H9 (cell line): Measurements from ENCODE around the gene STXBP1. TPM values are rescaled to one million over a fixed set of nuclear protein-coding genes. Genes with fewer than 3 reads are reported as not detected.

Experiments
- DNase-seq: peaks from one replicate; pipeline ENCODE4 v3.0.0-alpha.2; 2017
- H2AFZ ChIP-seq: one replicate; pipeline ENCODE4 v1.6.1; 2013; ENCODE audit warnings: mild to moderate bottlenecking, low read length, control low read depth, moderate library complexity
- H2AK5ac ChIP-seq: 2 replicates; pipeline ENCODE4 v1.6.1; 2013; ENCODE audit warnings: low read length, control low read depth, mixed read lengths; ENCODE audit not compliant: insufficient read length
- H2BK120ac ChIP-seq: one replicate; pipeline ENCODE4 v1.6.1; 2013; ENCODE audit warnings: low read depth, mild to moderate bottlenecking, low read length, control low read depth, inconsistent platforms; ENCODE audit not compliant: poor library complexity, severe bottlenecking
- H2BK12ac ChIP-seq: 2 replicates; pipeline ENCODE4 v1.6.1; 2013; ENCODE audit warnings: low read length, control low read depth, mixed read lengths, low read depth; ENCODE audit not compliant: insufficient read length
- H2BK15ac ChIP-seq: 2 replicates; pipeline ENCODE4 v1.6.1; 2013; ENCODE audit warnings: low read depth, low read length, control low read depth
- H2BK20ac ChIP-seq: one replicate; pipeline ENCODE4 v1.6.1; 2013; ENCODE audit warnings: low read depth, mild to moderate bottlenecking, low read length, control low read depth, inconsistent platforms; ENCODE audit not compliant: poor library complexity, severe bottlenecking
- H2BK5ac ChIP-seq: 2 replicates; pipeline ENCODE4 v1.6.1; 2013; ENCODE audit warnings: low read length, control low read depth, mixed read lengths; ENCODE audit not compliant: insufficient read length
- H3K14ac ChIP-seq: 2 replicates; pipeline ENCODE4 v1.6.1; 2013; ENCODE audit warnings: low read length, control low read depth; ENCODE audit not compliant: insufficient read depth
- H3K18ac ChIP-seq: 2 replicates; pipeline ENCODE4 v1.6.1; 2013; ENCODE audit warnings: low read depth, mild to moderate bottlenecking, mixed read lengths, low read length, control low read depth; ENCODE audit not compliant: insufficient read length
- H3K23ac ChIP-seq: 2 replicates; pipeline ENCODE4 v1.6.1; 2013; ENCODE audit warnings: low read length, control low read depth, mixed read lengths, low read depth; ENCODE audit not compliant: insufficient read length
- H3K23me2 ChIP-seq: 2 replicates; pipeline ENCODE4 v1.6.1; 2013; ENCODE audit warnings: low read depth, mild to moderate bottlenecking, mixed read lengths, low read length, control low read depth; ENCODE audit not compliant: insufficient read length, poor library complexity, severe bottlenecking
- H3K27ac ChIP-seq: 2 replicates; pipeline ENCODE4 v1.5.1; 2013; ENCODE audit warnings: low read length, control low read depth, mixed read lengths, low read depth; ENCODE audit not compliant: insufficient read length
- H3K27me3 ChIP-seq: 2 replicates; pipeline ENCODE4 v1.6.1; 2013; ENCODE audit warnings: low read length, control low read depth, inconsistent platforms; ENCODE audit not compliant: insufficient read depth
- H3K4ac ChIP-seq: 2 replicates; pipeline ENCODE4 v1.6.1; 2013; ENCODE audit warnings: low read depth, mild to moderate bottlenecking, control low read depth, inconsistent platforms, low read length, moderate library complexity
- H3K4me1 ChIP-seq: 2 replicates; pipeline ENCODE4 v1.6.1; 2013; ENCODE audit warnings: low read length, control low read depth, inconsistent platforms; ENCODE audit not compliant: insufficient read depth
- H3K4me2 ChIP-seq: 2 replicates; pipeline ENCODE4 v1.6.1; 2013; ENCODE audit warnings: low read length, control low read depth, mixed read lengths; ENCODE audit not compliant: insufficient read length, insufficient read depth
- H3K56ac ChIP-seq: 2 replicates; pipeline ENCODE4 v1.6.1; 2013; ENCODE audit warnings: low read depth, mild to moderate bottlenecking, mixed read lengths, low read length, control low read depth; ENCODE audit not compliant: insufficient read length
- H3K79me1 ChIP-seq: 2 replicates; pipeline ENCODE4 v1.6.1; 2013; ENCODE audit warnings: low read depth, mild to moderate bottlenecking, moderate library complexity, low read length, control low read depth, inconsistent platforms; ENCODE audit not compliant: insufficient read depth, poor library complexity, severe bottlenecking
- H3K79me2 ChIP-seq: 2 replicates; pipeline ENCODE4 v1.6.1; 2013; ENCODE audit warnings: low read length, control low read depth, inconsistent platforms; ENCODE audit not compliant: insufficient read depth
- H3K9ac ChIP-seq: 2 replicates; pipeline ENCODE4 v1.6.1; 2013; ENCODE audit warnings: low read length, control low read depth, mixed read lengths; ENCODE audit not compliant: insufficient read length; ENCODE audit errors: extremely low read depth
- H3K9me3 ChIP-seq: one replicate; pipeline ENCODE4 v1.6.1; 2013; ENCODE audit warnings: low read depth, low read length, inconsistent platforms; ENCODE audit not compliant: control insufficient read depth
- H3T11ph ChIP-seq: one replicate; pipeline ENCODE4 v1.6.1; 2013; ENCODE audit warnings: mild to moderate bottlenecking, low read length, control low read depth, inconsistent platforms
- H4K20me1 ChIP-seq: one replicate; pipeline ENCODE4 v1.6.1; 2013; ENCODE audit not compliant: control insufficient read depth, insufficient read length, insufficient read depth
- H4K5ac ChIP-seq: 2 replicates; pipeline ENCODE4 v1.6.1; 2013; ENCODE audit warnings: low read depth, mild to moderate bottlenecking, mixed read lengths, low read length, control low read depth; ENCODE audit not compliant: insufficient read length
- H4K8ac ChIP-seq: replicated peaks from 2 replicates; pipeline ENCODE4 v1.6.1; 2013; ENCODE audit warnings: low read length, control low read depth, mixed read lengths, low read depth; ENCODE audit not compliant: insufficient read length
- H4K91ac ChIP-seq: 2 replicates; pipeline ENCODE4 v1.6.1; 2013; ENCODE audit warnings: low read depth, mild to moderate bottlenecking, moderate library complexity, mixed read lengths, low read length, control low read depth; ENCODE audit not compliant: insufficient read length
- H3K27ac Mint-ChIP-seq, 3 experiments: 2 replicates in 2 of 3; 3 replicates in 1 of 3; pipeline ENCODE4 v1.8.0; 2020 to 2021; ENCODE audit warnings: mixed read lengths in 3 of 3, mild to moderate bottlenecking in 1 of 3, moderate library complexity in 1 of 3
- H3K27me3 Mint-ChIP-seq: 2 replicates; pipeline ENCODE4 v1.8.0; 2021; ENCODE audit warnings: low read depth, mild to moderate bottlenecking, moderate library complexity, mixed read lengths
- H3K36me3 Mint-ChIP-seq, 3 experiments: 2 replicates in 2 of 3; 3 replicates in 1 of 3; pipeline ENCODE4 v1.8.0; 2020 to 2021; ENCODE audit warnings: low read depth in 3 of 3, mixed read lengths in 3 of 3; ENCODE audit not compliant: insufficient read depth in 1 of 3
- H3K4me1 Mint-ChIP-seq, 2 experiments: 2 replicates each; pipeline ENCODE4 v1.8.0; 2020; ENCODE audit warnings: mixed read lengths in 2 of 2
- H3K4me3 Mint-ChIP-seq, 2 experiments: 2 replicates in 1 of 2; 3 replicates in 1 of 2; pipeline ENCODE4 v1.8.0; 2020 to 2021; ENCODE audit warnings: mild to moderate bottlenecking in 2 of 2, mixed read lengths in 2 of 2, moderate library complexity in 1 of 2
- H3K9me3 Mint-ChIP-seq, 2 experiments: 2 replicates in 1 of 2; 3 replicates in 1 of 2; pipeline ENCODE4 v1.8.0; 2020; ENCODE audit warnings: mild to moderate bottlenecking in 2 of 2, mixed read lengths in 2 of 2, moderate library complexity in 1 of 2
- CTCF ChIP-seq: fragments of 200-600 bp; sonication (generic); conservative IDR thresholded peaks from 3 replicates; pipeline ENCODE4 v1.8.0; 2021; ENCODE audit warnings: antibody characterized with exemption, mild to moderate bottlenecking
- WGBS: extraction: QIAGEN DNeasy Blood & Tissue Kit; methylation state at CpG from one replicate; pipeline ENCODE4 v1.1.7; 2013; ENCODE audit warnings: missing lambda C conversion rate, low lambda C conversion rate, mixed read lengths; ENCODE audit not compliant: insufficient read length; ENCODE audit errors: extremely low coverage; 5-methylcytosine and 5-hydroxymethylcytosine counted together
- total RNA-seq: library from RNA; stranded (reverse); gene quantifications from 2 replicates; pipeline ENCODE4 v1.2.1, GENCODE V29; 2021

Gene STXBP1
- total RNA-seq, 1 experiment from 2014 or later, result 22.3 TPM

GRCh38 chr9:127627494-127627855 is 15.4 kb downstream of the STXBP1 start:
- Histone ChIP-seq H2BK120ac (no peak overlapping the region), H4K20me1 (no peaks in the 10 kb centered on the region), H2AFZ (no peak overlapping the region), H3K9me3 (no peaks in the 10 kb centered on the region), H3K79me1 (no peaks in the 10 kb centered on the region), H3K18ac (no peak overlapping the region), H3K9ac (no peak overlapping the region), H3K27ac (no peak overlapping the region), H3K79me2 (no peaks in the 10 kb centered on the region; the same call in 1 of the 2 replicates), H3K27me3 (no peaks in the 10 kb centered on the region), H4K8ac (no peak overlapping the region), H2BK15ac (no peak overlapping the region), H4K91ac (no peak overlapping the region), H4K5ac (no peak overlapping the region), H3K4me1 (peaks cover 6% of the 10 kb centered on the region; the same call in 1 of the 2 replicates), H3K56ac (no peak overlapping the region), H2BK12ac (no peak overlapping the region), H3K4ac (no peak overlapping the region), H3K23me2 (no peaks in the 10 kb centered on the region), H3T11ph (no peak overlapping the region), H2AK5ac (no peak overlapping the region), H3K23ac (no peak overlapping the region), H3K14ac (no peak overlapping the region), H2BK20ac (no peak overlapping the region), H2BK5ac (no peak overlapping the region), H3K4me2 (no peak overlapping the region)
- WGBS, result no CpG with 5 or more reads among the region's 2 CpGs
- Mint-ChIP-seq H3K4me3 (no peak overlapping the region), H3K4me1 (peaks cover 13 to 20% of the 10 kb centered on the region in 2 experiments), H3K9me3 (no peaks in the 10 kb centered on the region), H3K36me3 (no peaks in the 10 kb centered on the region), H3K27ac (peak overlapping the region in 1 of 3 experiments; percentile 67; a peak in 2 of 7 replicates), H3K27me3 (no peaks in the 10 kb centered on the region)
- no peak for DNase-seq
- no peak for TF ChIP-seq CTCF
